Measurements from ENCODE around the gene DLG2.

The DLG2 gene

GRCh38 chr11:85590848-85591483 is 36.2 kb downstream of the DLG2 start:
- Histone ChIP-seq H3K36me3 (replicated peaks; ENCODE audit: low read depth, low read length) (no peaks in the 10 kb centered on the region), H3K27me3 (ENCODE audit: low read depth, low read length) (no peaks in the 10 kb centered on the region), H3K4me3 (ENCODE audit: low read length) (no peak overlapping the region), H3K4me2 (ENCODE audit: low read length) (no peak overlapping the region), H4K20me1 (ENCODE audit: insufficient read depth, low read length) (no peaks in the 10 kb centered on the region), H2AFZ (ENCODE audit: low read depth, low read length) (no peak overlapping the region), H3K9ac (ENCODE audit: low read length) (no peak overlapping the region), H3K27ac (ENCODE audit: low read length) (no peak overlapping the region), H3K9me3 (ENCODE audit: insufficient read depth, low read length) (no peaks in the 10 kb centered on the region), H3K79me2 (ENCODE audit: low read length) (no peaks in the 10 kb centered on the region), H3K4me1 (ENCODE audit: low read length) (peaks cover 4% of the 10 kb centered on the region; the same call in 1 of the 2 replicates)
- TF ChIP-seq CTCF (IDR thresholded peaks at IDR 0.05; ENCODE audit: low read depth, low read length), result peak; percentile 71
- no peak for TF ChIP-seq EZH2phosphoT487 (IDR thresholded peaks at IDR 0.05; ENCODE audit: low read depth)

GRCh38 chr11:85589373-85589772 is 37.8 kb downstream of the DLG2 start:
- TF ChIP-seq CTCF (IDR thresholded peaks at IDR 0.05; ENCODE audit: low read depth, low read length) (no peak), EZH2phosphoT487 (IDR thresholded peaks at IDR 0.05; ENCODE audit: low read depth) (no peak)
- Histone ChIP-seq H2AFZ (ENCODE audit: low read depth, low read length) (no peak overlapping the region), H3K4me2 (ENCODE audit: low read length) (no peak overlapping the region), H3K27ac (ENCODE audit: low read length) (no peak overlapping the region), H3K27me3 (ENCODE audit: low read depth, low read length) (no peaks in the 10 kb centered on the region), H3K79me2 (ENCODE audit: low read length) (no peaks in the 10 kb centered on the region), H3K4me3 (ENCODE audit: low read length) (no peak overlapping the region), H3K9me3 (ENCODE audit: insufficient read depth, low read length) (no peaks in the 10 kb centered on the region), H3K36me3 (replicated peaks; ENCODE audit: low read depth, low read length) (no peaks in the 10 kb centered on the region), H4K20me1 (ENCODE audit: insufficient read depth, low read length) (no peaks in the 10 kb centered on the region), H3K9ac (ENCODE audit: low read length) (no peak overlapping the region), H3K4me1 (ENCODE audit: low read length) (peaks cover 4% of the 10 kb centered on the region; the same call in 1 of the 2 replicates)

GRCh38 chr11:85582111-85582510 is 45.0 kb downstream of the DLG2 start:
- Histone ChIP-seq H2AFZ (ENCODE audit: low read depth, low read length) (no peak overlapping the region), H3K36me3 (replicated peaks; ENCODE audit: low read depth, low read length) (no peaks in the 10 kb centered on the region), H3K4me2 (ENCODE audit: low read length) (no peak overlapping the region), H3K27ac (ENCODE audit: low read length) (no peak overlapping the region), H3K9me3 (ENCODE audit: insufficient read depth, low read length) (no peaks in the 10 kb centered on the region), H3K9ac (ENCODE audit: low read length) (no peak overlapping the region), H3K4me1 (ENCODE audit: low read length) (no peaks in the 10 kb centered on the region), H4K20me1 (ENCODE audit: insufficient read depth, low read length) (no peaks in the 10 kb centered on the region), H3K4me3 (ENCODE audit: low read length) (no peak overlapping the region), H3K27me3 (ENCODE audit: low read depth, low read length) (no peaks in the 10 kb centered on the region), H3K79me2 (ENCODE audit: low read length) (no peaks in the 10 kb centered on the region)
- TF ChIP-seq CTCF (IDR thresholded peaks at IDR 0.05; ENCODE audit: low read depth, low read length) (no peak), EZH2phosphoT487 (IDR thresholded peaks at IDR 0.05; ENCODE audit: low read depth) (no peak)

- H3K4me3 ChIP-seq (ENCODE audit: low read length), result no peak overlapping the region
- H3K27ac ChIP-seq (ENCODE audit: low read length), result no peak overlapping the region
- no peaks in the 10 kb centered on the region for H3K79me2 ChIP-seq (ENCODE audit: low read length)
- no peak overlapping the region for H3K4me2 ChIP-seq (ENCODE audit: low read length)
- no peak overlapping the region for H2AFZ ChIP-seq (ENCODE audit: low read depth, low read length)
- H3K9ac ChIP-seq (ENCODE audit: low read length), result no peak overlapping the region
- H3K27me3 ChIP-seq (ENCODE audit: low read depth, low read length), result no peaks in the 10 kb centered on the region
- H4K20me1 ChIP-seq (ENCODE audit: insufficient read depth, low read length), result no peaks in the 10 kb centered on the region
- TF ChIP-seq CTCF (IDR thresholded peaks at IDR 0.05; ENCODE audit: low read depth, low read length), result no peak
- TF ChIP-seq EZH2phosphoT487 (IDR thresholded peaks at IDR 0.05; ENCODE audit: low read depth), result no peak
- no peaks in the 10 kb centered on the region for H3K4me1 ChIP-seq (ENCODE audit: low read length)
- no peaks in the 10 kb centered on the region for H3K36me3 ChIP-seq (replicated peaks; ENCODE audit: low read depth, low read length)
- H3K9me3 ChIP-seq (ENCODE audit: insufficient read depth, low read length), result no peaks in the 10 kb centered on the region
These were observed 51.8 kb downstream of the DLG2 start for GRCh38 chr11:85575388-85575787.
